ENCODE measurements around the gene SSTR3. TPM values are rescaled to one million over a fixed set of nuclear protein-coding genes. Genes with fewer than 3 reads are reported as not detected.

SSTR3 gene
- total and polyA plus RNA-seq, 10 of the 15 experiments (the other 5 are each of a cell fraction or from before 2014, with no cell fraction given), result 0.03 to 4.5 (median 2.4) TPM

DNA sequence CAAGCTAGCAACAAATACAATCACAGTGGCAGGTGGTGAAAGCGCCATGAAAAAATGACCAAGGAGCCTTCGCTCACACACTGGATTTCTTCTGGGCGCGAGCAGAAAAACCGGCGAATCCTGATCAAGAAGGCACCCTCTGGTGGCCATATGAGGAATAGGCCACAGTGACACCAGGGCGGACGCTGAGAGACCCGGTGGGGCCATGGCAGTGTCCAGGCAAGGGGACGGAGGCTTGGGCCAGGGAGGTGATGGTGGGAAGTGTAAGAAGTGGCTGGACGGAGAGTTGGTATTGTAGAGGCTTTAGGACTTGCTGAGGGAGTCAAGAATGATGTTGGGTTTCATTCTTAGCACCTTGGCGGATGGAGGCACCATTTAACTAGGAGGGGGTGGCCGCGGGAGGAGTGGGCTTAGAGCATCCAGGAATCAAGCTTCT, 48.6 kb upstream of the SSTR3 start:
- CTCF ChIA-PET, result interaction anchor here (0.7 to 5.9 kb wide), 45 partner anchors 10 to 405 kb away, joined by 3 to 265 read pairs (median 8); partner anchors contain the start of genes CYTH4, IL2RB, RAC2 and SSTR3
- Histone ChIP-seq H2AFZ (ENCODE audit: control insufficient read depth, low read depth, low read length) (0 out of 2 replicates have a peak overlapping the region, but pooled peaks have one; percentile 1), H3K27ac (ENCODE audit: control insufficient read depth, insufficient read depth) (no peak overlapping the region), H3K36me3 (ENCODE audit: control insufficient read depth in 2 of 2, insufficient read depth in 2 of 2, low read length in 1 of 2) (no peaks in the 10 kb centered on the region), H3K4me3 (no peak overlapping the region), H3K4me1 (ENCODE audit: control insufficient read depth, insufficient read depth, low read length) (peaks cover 2% of the 10 kb centered on the region; the same call in 1 of the 2 replicates), H4K20me1 (ENCODE audit: control insufficient read depth, insufficient read depth) (no peaks in the 10 kb centered on the region), H3K79me2 (ENCODE audit: control insufficient read depth, insufficient read depth, low read length) (no peaks in the 10 kb centered on the region), H3K27me3 (replicated peaks in 1 of 2; ENCODE audit: control insufficient read depth in 2 of 2, insufficient read depth in 2 of 2, low read length in 1 of 2) (no peaks in the 10 kb centered on the region), H3K4me2 (ENCODE audit: control insufficient read depth, insufficient read depth) (peak overlapping the region; percentile 17; the same call in 1 of the 2 replicates), H3K9me3 (replicated peaks; ENCODE audit: control insufficient read depth, insufficient read depth, low read length) (peaks cover 8% of the 10 kb centered on the region; the same call in 2 of the 3 replicates), H3K9ac (ENCODE audit: control insufficient read depth, insufficient read depth, low read length) (no peak overlapping the region)
- FAIRE-seq, result peak; percentile 71
- WGBS (ENCODE audit: insufficient coverage, insufficient replicate concordance, low lambda C conversion rate, missing lambda C conversion rate), result 14% methylated on average over 14 of the region's 14 CpGs
- RAD21 ChIA-PET (ENCODE audit: unreplicated experiment), result interaction anchor here (0.6 to 4.9 kb wide), 18 partner anchors 10 to 112 kb away, joined by 3 to 132 read pairs (median 14); partner anchors contain the start of genes IL2RB and RAC2
- SMC1A ChIA-PET (ENCODE audit: uncharacterized antibody, unreplicated experiment), result interaction anchor here (0.6 to 5.9 kb wide), 32 partner anchors 9 to 401 kb away, joined by 3 to 165 read pairs (median 8); partner anchors contain the start of genes CYTH4, IL2RB and RAC2
- intact Hi-C loops (cut with micrococcal nuclease; ENCODE audit: unreplicated experiment), result loop anchor here (2.0 kb wide), 2 partner anchors 36 to 182 kb away; no protein-coding TSS in a partner anchor
- POLR2A ChIA-PET, result interaction anchor here (1.0 to 2.9 kb wide), 7 partner anchors 13 to 99 kb away, joined by 3 to 51 read pairs (median 7); partner anchors contain the start of gene RAC2
- DNase-seq (ENCODE audit: low read depth, low spot score), result no peak
- in situ Hi-C loops (cut with MboI), result loop anchor here (5.0 kb wide), 1 partner anchor 196 kb away; no protein-coding TSS in a partner anchor
- no TSS peak for BruUV-seq (replicated peaks)
- ATAC-seq, result peak; percentile 74
- TF ChIP-seq SMC3 (IDR thresholded peaks at IDR 0.05; ENCODE audit: borderline replicate concordance, low read length) (peak; percentile 85; the same call in 1 of the 2 replicates), HDGF (IDR thresholded peaks at IDR 0.05) (peak; percentile 31; the same call in 1 of the 2 replicates), NBN (IDR thresholded peaks at IDR 0.05) (peak; percentile 64; the same call in 1 of the 2 replicates), EED (IDR thresholded peaks at IDR 0.05; ENCODE audit: low read depth) (0 out of 2 replicates have a peak, but pooled peaks have one; percentile 12), MLLT1 (IDR thresholded peaks at IDR 0.05) (0 out of 2 replicates have a peak, but pooled peaks have one; percentile 39), MTA2 (IDR thresholded peaks at IDR 0.05; ENCODE audit: low read depth) (peak; percentile 36; the same call in 1 of the 2 replicates), EP300 (IDR thresholded peaks at IDR 0.05; ENCODE audit: borderline replicate concordance in 1 of 2, control insufficient read depth in 1 of 2, low read depth in 2 of 2, low read length in 2 of 2) (no peak), TCF12 (IDR thresholded peaks at IDR 0.05; ENCODE audit: low read depth, low read length) (no peak), YY1 (IDR thresholded peaks at IDR 0.05; ENCODE audit: low read depth, low read length) (peak; percentile 75; the same call in 1 of the 2 replicates), EZH2 (IDR thresholded peaks at IDR 0.05; ENCODE audit: borderline replicate concordance, control insufficient read depth, low read depth, low read length) (no peak), IKZF2 (IDR thresholded peaks at IDR 0.05) (peak in 1 of 2 experiments; percentile 28; a peak in 1 of 4 replicates)
- TF ChIP-seq, protein P1, sequence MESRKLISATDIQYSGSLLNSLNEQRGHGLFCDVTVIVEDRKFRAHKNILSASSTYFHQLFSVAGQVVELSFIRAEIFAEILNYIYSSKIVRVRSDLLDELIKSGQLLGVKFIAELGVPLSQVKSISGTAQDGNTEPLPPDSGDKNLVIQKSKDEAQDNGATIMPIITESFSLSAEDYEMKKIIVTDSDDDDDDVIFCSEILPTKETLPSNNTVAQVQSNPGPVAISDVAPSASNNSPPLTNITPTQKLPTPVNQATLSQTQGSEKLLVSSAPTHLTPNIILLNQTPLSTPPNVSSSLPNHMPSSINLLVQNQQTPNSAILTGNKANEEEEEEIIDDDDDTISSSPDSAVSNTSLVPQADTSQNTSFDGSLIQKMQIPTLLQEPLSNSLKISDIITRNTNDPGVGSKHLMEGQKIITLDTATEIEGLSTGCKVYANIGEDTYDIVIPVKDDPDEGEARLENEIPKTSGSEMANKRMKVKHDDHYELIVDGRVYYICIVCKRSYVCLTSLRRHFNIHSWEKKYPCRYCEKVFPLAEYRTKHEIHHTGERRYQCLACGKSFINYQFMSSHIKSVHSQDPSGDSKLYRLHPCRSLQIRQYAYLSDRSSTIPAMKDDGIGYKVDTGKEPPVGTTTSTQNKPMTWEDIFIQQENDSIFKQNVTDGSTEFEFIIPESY (IDR thresholded peaks at IDR 0.05), result peak; percentile 86; the same call in 1 of the 2 replicates
- TF ChIP-seq, protein P2, sequence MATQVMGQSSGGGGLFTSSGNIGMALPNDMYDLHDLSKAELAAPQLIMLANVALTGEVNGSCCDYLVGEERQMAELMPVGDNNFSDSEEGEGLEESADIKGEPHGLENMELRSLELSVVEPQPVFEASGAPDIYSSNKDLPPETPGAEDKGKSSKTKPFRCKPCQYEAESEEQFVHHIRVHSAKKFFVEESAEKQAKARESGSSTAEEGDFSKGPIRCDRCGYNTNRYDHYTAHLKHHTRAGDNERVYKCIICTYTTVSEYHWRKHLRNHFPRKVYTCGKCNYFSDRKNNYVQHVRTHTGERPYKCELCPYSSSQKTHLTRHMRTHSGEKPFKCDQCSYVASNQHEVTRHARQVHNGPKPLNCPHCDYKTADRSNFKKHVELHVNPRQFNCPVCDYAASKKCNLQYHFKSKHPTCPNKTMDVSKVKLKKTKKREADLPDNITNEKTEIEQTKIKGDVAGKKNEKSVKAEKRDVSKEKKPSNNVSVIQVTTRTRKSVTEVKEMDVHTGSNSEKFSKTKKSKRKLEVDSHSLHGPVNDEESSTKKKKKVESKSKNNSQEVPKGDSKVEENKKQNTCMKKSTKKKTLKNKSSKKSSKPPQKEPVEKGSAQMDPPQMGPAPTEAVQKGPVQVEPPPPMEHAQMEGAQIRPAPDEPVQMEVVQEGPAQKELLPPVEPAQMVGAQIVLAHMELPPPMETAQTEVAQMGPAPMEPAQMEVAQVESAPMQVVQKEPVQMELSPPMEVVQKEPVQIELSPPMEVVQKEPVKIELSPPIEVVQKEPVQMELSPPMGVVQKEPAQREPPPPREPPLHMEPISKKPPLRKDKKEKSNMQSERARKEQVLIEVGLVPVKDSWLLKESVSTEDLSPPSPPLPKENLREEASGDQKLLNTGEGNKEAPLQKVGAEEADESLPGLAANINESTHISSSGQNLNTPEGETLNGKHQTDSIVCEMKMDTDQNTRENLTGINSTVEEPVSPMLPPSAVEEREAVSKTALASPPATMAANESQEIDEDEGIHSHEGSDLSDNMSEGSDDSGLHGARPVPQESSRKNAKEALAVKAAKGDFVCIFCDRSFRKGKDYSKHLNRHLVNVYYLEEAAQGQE (IDR thresholded peaks at IDR 0.05; ENCODE audit: low read depth, low read length), result no peak

All from GM12878 (cell line).